Astrocyte (in vitro differentiated cells and primary cell): ENCODE measurements around the gene NOX1. TPM values are rescaled to one million over a fixed set of nuclear protein-coding genes. Genes with fewer than 3 reads are reported as not detected.
A peak's percentile ranks its signal among the peaks of the same experiment; 100 is the strongest.

Source experiments
- DNase-seq: peaks from one replicate; pipeline ENCODE4 v3.0.0-alpha.2; 2010; ENCODE audit warnings: low read depth
- FAIRE-seq: peaks from 2 replicates; lab custom pipeline; 2011; peaks lifted over from hg19 to GRCh38; lab: Jason Lieb, UNC
- H2AFZ ChIP-seq: 2 replicates; pipeline ENCODE4 v1.6.0; 2012; ENCODE audit warnings: low read depth, low read length, inconsistent platforms
- H3K27ac ChIP-seq: 2 replicates; pipeline ENCODE4 v1.5.1; 2011; ENCODE audit warnings: low read depth, low read length, inconsistent platforms
- H3K27me3 ChIP-seq: 2 replicates; pipeline ENCODE4 v1.6.0; 2011; ENCODE audit warnings: low read length, inconsistent platforms; ENCODE audit not compliant: insufficient read depth
- H3K36me3 ChIP-seq: 2 replicates; pipeline ENCODE4 v1.5.1; 2011; ENCODE audit warnings: low read length, inconsistent platforms; ENCODE audit not compliant: insufficient read depth
- H3K4me1 ChIP-seq: 2 replicates; pipeline ENCODE4 v1.5.1; 2011; ENCODE audit warnings: low read length, inconsistent platforms; ENCODE audit not compliant: insufficient read depth
- H3K4me2 ChIP-seq: 2 replicates; pipeline ENCODE4 v1.6.0; 2012; ENCODE audit warnings: low read length, inconsistent platforms
- H3K4me3 ChIP-seq: 2 replicates; pipeline ENCODE4 v1.5.1; 2011; ENCODE audit warnings: low read depth, mild to moderate bottlenecking, low read length, inconsistent platforms; ENCODE audit not compliant: insufficient read depth
- H3K79me2 ChIP-seq: 2 replicates; pipeline ENCODE4 v1.6.0; 2012; ENCODE audit warnings: mild to moderate bottlenecking, low read length, inconsistent platforms; ENCODE audit not compliant: insufficient read depth
- H3K9ac ChIP-seq: 2 replicates; pipeline ENCODE4 v1.6.0; 2012; ENCODE audit warnings: mild to moderate bottlenecking, low read length, inconsistent platforms
- H3K9me3 ChIP-seq: 2 replicates; pipeline ENCODE4 v1.5.1; 2012; ENCODE audit warnings: low read depth, mild to moderate bottlenecking, low read length, inconsistent platforms; ENCODE audit not compliant: insufficient read depth
- H4K20me1 ChIP-seq: 2 replicates; pipeline ENCODE4 v1.6.0; 2012; ENCODE audit warnings: low read length, inconsistent platforms; ENCODE audit not compliant: insufficient read depth
- H3K27ac Mint-ChIP-seq: one replicate; pipeline ENCODE4 v1.8.0; 2021; ENCODE audit warnings: mild to moderate bottlenecking, mixed read lengths; ENCODE audit not compliant: unreplicated experiment
- H3K27me3 Mint-ChIP-seq: one replicate; pipeline ENCODE4 v1.8.0; 2021; ENCODE audit warnings: low read depth, mixed read lengths; ENCODE audit not compliant: unreplicated experiment
- H3K36me3 Mint-ChIP-seq: one replicate; pipeline ENCODE4 v1.8.0; 2021; ENCODE audit warnings: low read depth, mixed read lengths; ENCODE audit not compliant: unreplicated experiment
- H3K4me1 Mint-ChIP-seq: one replicate; pipeline ENCODE4 v1.8.0; 2021; ENCODE audit warnings: low read depth, mixed read lengths; ENCODE audit not compliant: unreplicated experiment
- H3K4me3 Mint-ChIP-seq: one replicate; pipeline ENCODE4 v1.8.0; 2021; ENCODE audit warnings: mild to moderate bottlenecking, moderate library complexity, mixed read lengths; ENCODE audit not compliant: unreplicated experiment
- H3K9me3 Mint-ChIP-seq: one replicate; pipeline ENCODE4 v1.8.0; 2021; ENCODE audit warnings: mild to moderate bottlenecking, mixed read lengths; ENCODE audit not compliant: unreplicated experiment
- EZH2 ChIP-seq: IDR thresholded peaks from 2 replicates; pipeline ENCODE4 v1.6.1; 2012; ENCODE audit warnings: mild to moderate bottlenecking, low read length, inconsistent platforms; ENCODE audit not compliant: insufficient read depth
- total RNA-seq: library from RNA; stranded (reverse); gene quantifications from 2 replicates; pipeline ENCODE4 v1.2.1, GENCODE V29; 2021
- TF ChIP-seq, protein P1 (sequence below): IDR thresholded peaks from 2 replicates; pipeline ENCODE4 v1.5.1; 2011; ENCODE audit warnings: low read depth, mild to moderate bottlenecking, inconsistent platforms, low read length, moderate library complexity; ENCODE audit not compliant: insufficient read depth

The NOX1 gene
- total RNA-seq, 1 donor from 2014 or later: not detected

DNA sequence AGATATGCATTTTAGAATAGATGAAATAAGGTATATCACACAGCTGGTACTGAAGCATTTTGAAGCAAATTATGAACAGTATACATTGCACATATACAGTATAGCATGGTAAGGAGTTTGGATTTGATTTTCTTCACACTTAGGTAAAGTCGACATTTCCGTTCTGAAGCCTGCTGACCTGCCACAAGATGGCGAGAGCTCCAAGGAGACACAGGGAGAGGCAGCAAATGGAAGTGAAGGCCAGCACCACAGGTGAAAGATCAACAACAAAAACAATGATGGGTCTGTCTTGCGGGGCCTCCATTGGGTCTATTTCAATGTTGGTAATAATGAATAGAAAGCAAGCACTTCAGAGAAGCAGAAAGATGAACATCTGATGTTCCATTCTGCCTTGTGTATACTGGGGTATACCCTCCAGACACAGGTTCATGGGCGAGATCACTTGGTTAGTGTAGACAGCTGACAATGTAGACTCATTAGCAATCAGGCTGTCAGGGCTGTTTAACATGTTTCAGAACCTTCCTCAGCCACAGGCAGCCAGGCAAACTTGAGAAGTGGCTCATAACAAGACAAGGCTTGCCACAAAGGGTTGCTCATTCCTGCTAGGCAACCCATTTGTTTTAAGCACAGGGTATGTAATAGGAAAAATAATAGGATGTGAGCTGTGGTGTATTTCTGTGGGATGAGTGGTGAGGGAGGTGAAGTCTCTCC, 21.4 kb upstream of the NOX1 start:
- no peaks in the 10 kb centered on the region for H3K9me3 Mint-ChIP-seq
- peaks cover 2% of the 10 kb centered on the region for H3K4me1 Mint-ChIP-seq
- no peaks in the 10 kb centered on the region for H3K4me1 ChIP-seq
- FAIRE-seq (peak; percentile 93), DNase-seq (peak; percentile 10)
- no peaks in the 10 kb centered on the region for H3K36me3 Mint-ChIP-seq
- H3K4me3 ChIP-seq: no peak overlapping the region
- no peaks in the 10 kb centered on the region for H3K9me3 ChIP-seq
- no peaks in the 10 kb centered on the region for H4K20me1 ChIP-seq
- H3K79me2 ChIP-seq: no peaks in the 10 kb centered on the region
- no peaks in the 10 kb centered on the region for H3K27me3 ChIP-seq
- peak overlapping the region; percentile 48 for H3K27ac Mint-ChIP-seq
- H3K27me3 Mint-ChIP-seq: no peaks in the 10 kb centered on the region
- H3K9ac ChIP-seq: no peak overlapping the region
- no peak overlapping the region for H3K4me2 ChIP-seq
- no peak overlapping the region for H2AFZ ChIP-seq
- TF ChIP-seq EZH2: no peak
- TF ChIP-seq, protein P1, sequence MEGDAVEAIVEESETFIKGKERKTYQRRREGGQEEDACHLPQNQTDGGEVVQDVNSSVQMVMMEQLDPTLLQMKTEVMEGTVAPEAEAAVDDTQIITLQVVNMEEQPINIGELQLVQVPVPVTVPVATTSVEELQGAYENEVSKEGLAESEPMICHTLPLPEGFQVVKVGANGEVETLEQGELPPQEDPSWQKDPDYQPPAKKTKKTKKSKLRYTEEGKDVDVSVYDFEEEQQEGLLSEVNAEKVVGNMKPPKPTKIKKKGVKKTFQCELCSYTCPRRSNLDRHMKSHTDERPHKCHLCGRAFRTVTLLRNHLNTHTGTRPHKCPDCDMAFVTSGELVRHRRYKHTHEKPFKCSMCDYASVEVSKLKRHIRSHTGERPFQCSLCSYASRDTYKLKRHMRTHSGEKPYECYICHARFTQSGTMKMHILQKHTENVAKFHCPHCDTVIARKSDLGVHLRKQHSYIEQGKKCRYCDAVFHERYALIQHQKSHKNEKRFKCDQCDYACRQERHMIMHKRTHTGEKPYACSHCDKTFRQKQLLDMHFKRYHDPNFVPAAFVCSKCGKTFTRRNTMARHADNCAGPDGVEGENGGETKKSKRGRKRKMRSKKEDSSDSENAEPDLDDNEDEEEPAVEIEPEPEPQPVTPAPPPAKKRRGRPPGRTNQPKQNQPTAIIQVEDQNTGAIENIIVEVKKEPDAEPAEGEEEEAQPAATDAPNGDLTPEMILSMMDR: peak; percentile 31
- no peak overlapping the region for H3K4me3 Mint-ChIP-seq
- H3K27ac ChIP-seq: no peak overlapping the region
- H3K36me3 ChIP-seq: no peaks in the 10 kb centered on the region

DNA sequence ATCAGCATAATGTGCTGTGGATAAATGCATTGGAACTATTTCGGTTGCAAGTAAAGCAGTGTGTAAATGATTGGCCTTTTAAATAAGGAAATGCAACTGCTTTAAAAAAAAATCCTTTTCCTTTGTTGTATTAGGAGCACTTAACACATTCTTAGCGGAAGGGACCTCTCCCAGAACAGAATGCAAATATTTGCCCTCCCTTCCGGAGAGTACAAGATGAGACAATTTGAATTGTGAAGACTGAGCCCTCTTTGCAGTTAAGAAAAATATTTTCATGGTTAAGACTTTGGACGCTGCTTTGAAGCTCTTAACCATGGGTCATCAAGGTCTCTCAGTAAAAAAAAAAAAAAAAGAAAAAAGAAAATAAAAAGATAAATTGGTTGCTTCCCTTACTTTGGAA, 9.5 kb upstream of the NOX1 start:
- no peak overlapping the region for H2AFZ ChIP-seq
- Mint-ChIP-seq H3K27ac (no peak overlapping the region), H3K27me3 (no peaks in the 10 kb centered on the region), H3K36me3 (no peaks in the 10 kb centered on the region), H3K4me1 (peaks cover 4% of the 10 kb centered on the region), H3K4me3 (no peak overlapping the region), H3K9me3 (no peaks in the 10 kb centered on the region)
- no peaks in the 10 kb centered on the region for H3K36me3 ChIP-seq
- no peak for TF ChIP-seq EZH2
- TF ChIP-seq, protein P1: no peak
- H3K4me3 ChIP-seq: no peak overlapping the region
- no peak for FAIRE-seq
- no peaks in the 10 kb centered on the region for H4K20me1 ChIP-seq
- H3K4me2 ChIP-seq: no peak overlapping the region
- DNase-seq: no peak
- H3K9ac ChIP-seq: no peak overlapping the region
- no peak overlapping the region for H3K27ac ChIP-seq
- H3K4me1 ChIP-seq: no peaks in the 10 kb centered on the region
- H3K27me3 ChIP-seq: no peaks in the 10 kb centered on the region
- no peaks in the 10 kb centered on the region for H3K9me3 ChIP-seq
- H3K79me2 ChIP-seq: no peaks in the 10 kb centered on the region

DNA sequence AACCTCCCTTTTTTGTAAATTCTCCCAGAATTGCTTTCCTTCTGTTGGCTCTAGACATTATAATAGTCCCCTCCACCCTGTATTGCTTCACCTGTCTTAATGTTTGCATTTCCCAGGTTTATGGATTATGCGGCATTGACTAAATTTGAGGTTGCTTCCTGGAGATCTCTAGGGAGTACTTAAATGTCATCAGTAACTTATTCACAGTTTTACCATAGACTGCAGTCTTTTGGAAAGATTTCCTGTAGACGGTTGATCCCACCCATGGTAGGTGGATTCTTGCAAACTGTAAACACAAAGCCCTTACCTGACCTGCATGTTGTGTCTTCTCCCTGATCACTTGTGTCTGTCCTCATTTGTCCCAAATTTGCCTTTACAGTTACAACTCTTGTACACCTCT, 6.2 kb upstream of the NOX1 start:
- no peak overlapping the region for H3K27ac ChIP-seq
- TF ChIP-seq EZH2: no peak
- TF ChIP-seq, protein P1: no peak

More for the DNA sequence above, 6.2 kb upstream of the NOX1 start:
- DNase-seq: no peak
- H3K9ac ChIP-seq: no peak overlapping the region
- H2AFZ ChIP-seq: no peak overlapping the region
- no peaks in the 10 kb centered on the region for H3K79me2 ChIP-seq
- H3K9me3 ChIP-seq: no peaks in the 10 kb centered on the region
- no peak for FAIRE-seq
- Mint-ChIP-seq H3K9me3 (no peaks in the 10 kb centered on the region), H3K27me3 (no peaks in the 10 kb centered on the region), H3K27ac (no peak overlapping the region), H3K4me3 (no peak overlapping the region), H3K4me1 (peaks cover 4% of the 10 kb centered on the region), H3K36me3 (no peaks in the 10 kb centered on the region)
- H3K27me3 ChIP-seq: no peaks in the 10 kb centered on the region
- no peaks in the 10 kb centered on the region for H3K4me1 ChIP-seq
- no peaks in the 10 kb centered on the region for H4K20me1 ChIP-seq
- H3K4me3 ChIP-seq: no peak overlapping the region
- H3K4me2 ChIP-seq: no peak overlapping the region
- no peaks in the 10 kb centered on the region for H3K36me3 ChIP-seq
